Astrocyte (in vitro differentiated cells and primary cell): ENCODE measurements around the gene TRPV6.

Source experiments
- EZH2 ChIP-seq: IDR thresholded peaks from 2 replicates; pipeline ENCODE4 v1.6.1; 2012; ENCODE audit warnings: mild to moderate bottlenecking, low read length, inconsistent platforms; ENCODE audit not compliant: insufficient read depth
- TF ChIP-seq, protein P1 (sequence below): IDR thresholded peaks from 2 replicates; pipeline ENCODE4 v1.5.1; 2011; ENCODE audit warnings: low read depth, mild to moderate bottlenecking, inconsistent platforms, low read length, moderate library complexity; ENCODE audit not compliant: insufficient read depth

DNA sequence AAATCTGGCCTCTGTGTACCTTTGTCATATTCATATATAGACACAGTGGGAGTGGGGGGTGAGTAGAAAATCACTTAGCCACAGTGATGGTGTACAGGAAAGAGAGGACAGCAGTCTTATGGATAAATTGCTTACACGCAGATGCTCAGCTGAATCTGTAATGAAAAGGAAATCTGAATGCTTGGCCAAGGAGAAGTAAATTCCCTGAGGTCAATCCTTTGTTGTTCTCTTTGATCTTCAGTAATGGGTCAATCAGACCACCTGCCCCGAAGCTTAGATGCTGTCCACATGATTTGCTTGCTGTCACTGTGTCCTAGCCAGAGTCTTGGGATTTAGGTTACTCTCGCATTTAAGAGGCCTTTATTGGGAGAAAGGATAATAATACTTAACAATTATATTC lies 49.1 kb downstream of the TRPV6 start:
- TF ChIP-seq, protein P1, sequence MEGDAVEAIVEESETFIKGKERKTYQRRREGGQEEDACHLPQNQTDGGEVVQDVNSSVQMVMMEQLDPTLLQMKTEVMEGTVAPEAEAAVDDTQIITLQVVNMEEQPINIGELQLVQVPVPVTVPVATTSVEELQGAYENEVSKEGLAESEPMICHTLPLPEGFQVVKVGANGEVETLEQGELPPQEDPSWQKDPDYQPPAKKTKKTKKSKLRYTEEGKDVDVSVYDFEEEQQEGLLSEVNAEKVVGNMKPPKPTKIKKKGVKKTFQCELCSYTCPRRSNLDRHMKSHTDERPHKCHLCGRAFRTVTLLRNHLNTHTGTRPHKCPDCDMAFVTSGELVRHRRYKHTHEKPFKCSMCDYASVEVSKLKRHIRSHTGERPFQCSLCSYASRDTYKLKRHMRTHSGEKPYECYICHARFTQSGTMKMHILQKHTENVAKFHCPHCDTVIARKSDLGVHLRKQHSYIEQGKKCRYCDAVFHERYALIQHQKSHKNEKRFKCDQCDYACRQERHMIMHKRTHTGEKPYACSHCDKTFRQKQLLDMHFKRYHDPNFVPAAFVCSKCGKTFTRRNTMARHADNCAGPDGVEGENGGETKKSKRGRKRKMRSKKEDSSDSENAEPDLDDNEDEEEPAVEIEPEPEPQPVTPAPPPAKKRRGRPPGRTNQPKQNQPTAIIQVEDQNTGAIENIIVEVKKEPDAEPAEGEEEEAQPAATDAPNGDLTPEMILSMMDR, result no peak
- TF ChIP-seq EZH2, result no peak
